GM10266 (cell line): ENCODE measurements around the gene VPS11.
A peak's percentile ranks its signal among the peaks of the same experiment; 100 is the strongest.

Source experiments
- DNase-seq: peaks from one replicate; pipeline ENCODE4 v3.0.0; 2012; ENCODE audit errors: extremely low spot score
- CTCF ChIP-seq: IDR thresholded peaks from 2 replicates; pipeline ENCODE4 v1.5.1; 2012; ENCODE audit warnings: mild to moderate bottlenecking, low read depth; ENCODE audit not compliant: control insufficient read depth, insufficient read depth; ENCODE audit errors: missing control alignments

The VPS11 gene

GRCh38 chr11:119061256-119061655 lies 6.4 kb upstream of the VPS11 start:
- DNase-seq = no peak
- TF ChIP-seq CTCF = no peak

DNA sequence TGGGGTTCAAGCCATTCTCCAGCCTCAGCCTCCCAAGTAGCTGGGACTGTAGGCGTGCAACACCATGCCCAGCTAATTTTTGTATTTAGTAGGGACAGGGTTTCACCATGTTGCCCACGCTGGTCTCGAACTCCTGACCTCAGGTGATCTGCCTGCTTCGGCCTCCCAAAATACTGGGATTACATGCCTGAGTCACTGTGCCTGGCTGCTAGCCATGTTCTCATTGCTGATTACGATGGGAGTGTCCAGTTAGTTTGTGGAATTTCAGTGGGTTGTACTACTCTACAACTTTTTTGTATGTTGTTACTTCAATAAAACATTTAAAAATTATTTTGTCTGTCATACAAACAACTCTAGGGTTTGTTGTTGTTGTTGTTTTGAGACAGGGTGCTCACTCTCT lies 4.8 kb upstream of the VPS11 start:
- no peak for DNase-seq

DNA sequence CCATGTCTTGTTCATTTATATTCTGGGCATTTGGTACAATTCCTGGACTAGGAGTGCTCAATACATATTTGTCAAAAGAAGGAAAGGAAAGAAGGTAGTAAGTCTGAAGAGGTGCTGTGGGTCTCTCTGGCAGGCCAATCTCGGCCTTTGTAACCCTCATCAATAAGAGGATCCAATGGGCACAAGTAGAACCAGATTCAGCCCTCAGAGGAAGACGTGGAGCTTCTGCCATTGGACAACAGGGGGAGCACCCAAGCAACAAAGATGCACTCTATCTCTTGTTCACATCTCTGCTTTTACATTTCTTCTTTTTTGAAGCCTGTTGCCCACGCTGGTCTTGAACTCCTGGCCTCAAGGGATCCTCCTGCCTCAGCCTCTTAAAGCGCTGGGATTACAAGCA lies 2.2 kb upstream of the VPS11 start:
- TF ChIP-seq CTCF = peak; percentile 65
- DNase-seq = peak; percentile 49

More for the DNA sequence above, 4.8 kb upstream of the VPS11 start:
- no peak for TF ChIP-seq CTCF

DNA sequence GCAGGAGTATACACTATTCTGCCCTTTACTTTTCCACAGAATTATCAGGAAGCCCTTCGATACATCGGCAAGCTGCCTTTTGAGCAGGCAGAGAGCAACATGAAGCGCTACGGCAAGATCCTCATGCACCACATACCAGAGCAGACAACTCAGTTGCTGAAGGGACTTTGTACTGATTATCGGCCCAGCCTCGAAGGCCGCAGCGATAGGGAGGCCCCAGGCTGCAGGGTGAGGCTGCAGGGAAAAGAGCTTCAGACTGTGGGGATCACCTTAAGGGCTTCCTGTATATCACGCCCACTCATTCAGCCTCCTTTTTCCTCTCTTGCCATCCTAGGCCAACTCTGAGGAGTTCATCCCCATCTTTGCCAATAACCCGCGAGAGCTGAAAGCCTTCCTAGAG lies 10.2 kb downstream of the VPS11 start:
- TF ChIP-seq CTCF = no peak
- no peak for DNase-seq

DNA sequence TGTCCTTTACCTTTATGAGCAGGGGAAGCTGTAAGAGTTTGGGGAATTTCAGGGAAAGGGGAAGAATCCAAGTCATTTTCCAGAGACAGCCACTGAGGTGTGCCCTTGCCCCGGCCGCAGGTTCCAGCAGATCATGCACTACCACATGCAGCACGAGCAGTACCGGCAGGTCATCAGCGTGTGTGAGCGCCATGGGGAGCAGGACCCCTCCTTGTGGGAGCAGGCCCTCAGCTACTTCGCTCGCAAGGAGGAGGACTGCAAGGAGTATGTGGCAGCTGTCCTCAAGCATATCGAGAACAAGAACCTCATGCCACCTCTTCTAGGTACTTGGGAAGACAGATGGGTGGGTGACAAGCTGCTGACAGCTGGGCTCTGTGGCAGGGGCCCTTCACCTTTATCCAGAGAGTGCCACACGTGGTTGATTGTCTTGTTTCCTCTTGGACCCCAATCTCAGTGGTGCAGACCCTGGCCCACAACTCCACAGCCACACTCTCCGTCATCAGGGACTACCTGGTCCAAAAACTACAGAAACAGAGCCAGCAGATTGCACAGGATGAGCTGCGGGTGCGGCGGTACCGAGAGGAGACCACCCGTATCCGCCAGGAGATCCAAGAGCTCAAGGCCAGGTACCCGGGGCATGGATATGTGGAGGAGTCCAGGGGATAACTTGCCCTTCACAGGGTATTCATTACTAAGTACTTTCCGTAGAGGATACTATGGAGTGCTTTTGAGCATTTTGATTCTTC lies 11.2 kb downstream of the VPS11 start:
- no peak for DNase-seq
- TF ChIP-seq CTCF = no peak

GRCh38 chr11:119081682-119082260 lies 14.2 kb downstream of the VPS11 start:
- no peak for TF ChIP-seq CTCF
- no peak for DNase-seq

DNA sequence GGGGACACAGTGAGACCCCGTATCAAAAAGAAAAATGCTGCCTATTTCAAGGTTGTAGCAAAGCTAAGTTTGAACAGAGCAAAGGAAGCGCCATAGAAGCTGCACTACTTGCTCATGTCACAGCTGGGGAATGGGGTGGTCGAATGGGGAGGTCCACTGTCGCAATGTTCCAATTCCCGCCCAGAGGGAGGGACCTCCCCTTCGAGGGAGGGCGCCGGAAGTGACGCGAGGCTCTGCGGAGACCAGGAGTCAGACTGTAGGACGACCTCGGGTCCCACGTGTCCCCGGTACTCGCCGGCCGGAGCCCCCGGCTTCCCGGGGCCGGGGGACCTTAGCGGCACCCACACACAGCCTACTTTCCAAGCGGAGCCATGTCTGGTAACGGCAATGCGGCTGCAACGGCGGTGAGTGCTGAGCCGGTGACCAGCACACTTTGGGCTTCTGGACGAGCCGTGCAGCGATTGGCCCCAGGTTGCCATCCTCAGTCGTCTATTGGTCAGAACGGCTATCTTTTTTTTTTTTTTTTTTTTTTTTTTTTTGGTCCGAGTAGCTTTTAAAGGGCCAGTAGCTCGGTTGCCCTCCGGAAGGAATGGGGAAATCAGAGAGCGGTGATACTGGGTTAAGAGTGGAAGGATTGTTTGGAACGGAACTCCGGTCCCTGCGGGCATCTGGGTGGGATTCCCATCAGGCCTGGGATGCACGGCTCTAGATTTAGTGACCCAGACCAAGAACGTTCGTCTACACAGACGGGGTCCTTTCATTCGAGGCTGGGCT lies 17.2 kb downstream of the VPS11 start, which contains the start of gene HMBS:
Gene HMBS (plus strand): TSS at position 219 of the 774 bp plus-strand sequence. CDS start 153 bp downstream, at position 372.
- peak; percentile 89 for DNase-seq
- TF ChIP-seq CTCF = no peak
